DOHH2 (cell line): ENCODE data around the gene TMEM63C.

Experiments used
- H3F3A ChIP-seq: fragments of 200-600 bp; sonication (generic), shearing (Covaris generic); 2 replicates; pipeline ENCODE4 v1.6.0; 2016; ENCODE audit warnings: antibody characterized with exemption, mild to moderate bottlenecking; ENCODE audit not compliant: control insufficient read depth, insufficient read depth
- H3K27ac ChIP-seq: fragments of 200-600 bp; sonication (generic); 2 replicates; pipeline ENCODE4 v1.5.1; 2014; ENCODE audit warnings: low read depth, mild to moderate bottlenecking, low read length, moderate library complexity
- H3K27me3 ChIP-seq: fragments of 200-600 bp; sonication (generic); 2 replicates; pipeline ENCODE4 v1.6.1; 2014; ENCODE audit warnings: mild to moderate bottlenecking, low read length, mixed read lengths; ENCODE audit not compliant: control insufficient read depth
- H3K36me3 ChIP-seq: fragments of 200-600 bp; sonication (generic); 2 replicates; pipeline ENCODE4 v1.6.1; 2014; ENCODE audit warnings: mild to moderate bottlenecking, low read length, moderate library complexity, mixed read lengths; ENCODE audit not compliant: control insufficient read depth
- H3K4me1 ChIP-seq: fragments of 200-600 bp; sonication (generic); 2 replicates; pipeline ENCODE4 v1.6.1; 2014; ENCODE audit warnings: mild to moderate bottlenecking, low read length, mixed read lengths; ENCODE audit not compliant: control insufficient read depth
- H3K4me2 ChIP-seq: fragments of 200-600 bp; sonication (generic); 2 replicates; pipeline ENCODE4 v1.6.0; 2014; ENCODE audit warnings: mild to moderate bottlenecking, low read length, moderate library complexity
- H3K4me3 ChIP-seq: fragments of 200-600 bp; sonication (generic); 2 replicates; pipeline ENCODE4 v1.5.1; 2014; ENCODE audit warnings: mild to moderate bottlenecking, low read length, mixed read lengths
- H3K79me2 ChIP-seq: fragments of 200-600 bp; sonication (generic); 2 replicates; pipeline ENCODE4 v1.6.1; 2014; ENCODE audit warnings: mild to moderate bottlenecking, low read length, mixed read lengths; ENCODE audit not compliant: control insufficient read depth
- H3K9me2 ChIP-seq: fragments of 200-600 bp; sonication (generic); replicated peaks from 2 replicates; pipeline ENCODE4 v1.6.1; 2014; ENCODE audit warnings: mild to moderate bottlenecking, low read length, mixed read lengths; ENCODE audit not compliant: control insufficient read depth
- H3K9me3 ChIP-seq: fragments of 200-600 bp; sonication (generic); 2 replicates; pipeline ENCODE4 v1.6.1; 2014; ENCODE audit warnings: antibody characterized with exemption, low read length, mixed read lengths; ENCODE audit not compliant: control insufficient read depth, insufficient read depth
- H4K20me1 ChIP-seq: fragments of 200-600 bp; sonication (generic); 2 replicates; pipeline ENCODE4 v1.6.0; 2014; ENCODE audit warnings: low read depth, mild to moderate bottlenecking, antibody characterized with exemption, low read length, moderate library complexity; ENCODE audit not compliant: control insufficient read depth, insufficient read depth
- EZH2phosphoT487 ChIP-seq: fragments of 200-600 bp; sonication (generic); IDR thresholded peaks from 2 replicates; pipeline ENCODE4 v1.6.1; 2017; ENCODE audit warnings: borderline replicate concordance, mild to moderate bottlenecking, antibody characterized with exemption, low read length, moderate library complexity, mixed read lengths
- TF ChIP-seq, protein P1 (sequence below): fragments of 200-600 bp; sonication (generic); IDR thresholded peaks from one replicate; pipeline ENCODE4 v1.5.1; 2014; ENCODE audit warnings: antibody characterized with exemption, mild to moderate bottlenecking, low read depth, low read length; ENCODE audit not compliant: poor library complexity, severe bottlenecking

Gene TMEM63C

GRCh38 chr14:77214216-77214615 is 32.6 kb downstream of the TMEM63C start:
- no peaks in the 10 kb centered on the region for H3K9me2 ChIP-seq
- peaks cover 9% of the 10 kb centered on the region for H3K4me1 ChIP-seq
- no peak overlapping the region for H3K4me3 ChIP-seq
- peaks cover 11% of the 10 kb centered on the region; the same call in 1 of the 2 replicates for H3K27me3 ChIP-seq
- H3K36me3 ChIP-seq = no peaks in the 10 kb centered on the region
- H3K4me2 ChIP-seq = no peak overlapping the region
- H3K79me2 ChIP-seq = no peaks in the 10 kb centered on the region
- TF ChIP-seq, protein P1, sequence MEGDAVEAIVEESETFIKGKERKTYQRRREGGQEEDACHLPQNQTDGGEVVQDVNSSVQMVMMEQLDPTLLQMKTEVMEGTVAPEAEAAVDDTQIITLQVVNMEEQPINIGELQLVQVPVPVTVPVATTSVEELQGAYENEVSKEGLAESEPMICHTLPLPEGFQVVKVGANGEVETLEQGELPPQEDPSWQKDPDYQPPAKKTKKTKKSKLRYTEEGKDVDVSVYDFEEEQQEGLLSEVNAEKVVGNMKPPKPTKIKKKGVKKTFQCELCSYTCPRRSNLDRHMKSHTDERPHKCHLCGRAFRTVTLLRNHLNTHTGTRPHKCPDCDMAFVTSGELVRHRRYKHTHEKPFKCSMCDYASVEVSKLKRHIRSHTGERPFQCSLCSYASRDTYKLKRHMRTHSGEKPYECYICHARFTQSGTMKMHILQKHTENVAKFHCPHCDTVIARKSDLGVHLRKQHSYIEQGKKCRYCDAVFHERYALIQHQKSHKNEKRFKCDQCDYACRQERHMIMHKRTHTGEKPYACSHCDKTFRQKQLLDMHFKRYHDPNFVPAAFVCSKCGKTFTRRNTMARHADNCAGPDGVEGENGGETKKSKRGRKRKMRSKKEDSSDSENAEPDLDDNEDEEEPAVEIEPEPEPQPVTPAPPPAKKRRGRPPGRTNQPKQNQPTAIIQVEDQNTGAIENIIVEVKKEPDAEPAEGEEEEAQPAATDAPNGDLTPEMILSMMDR = no peak
- TF ChIP-seq EZH2phosphoT487 = no peak
- H3F3A ChIP-seq = no peaks in the 10 kb centered on the region
- no peaks in the 10 kb centered on the region for H3K9me3 ChIP-seq
- H3K27ac ChIP-seq = no peak overlapping the region
- no peaks in the 10 kb centered on the region for H4K20me1 ChIP-seq

DNA sequence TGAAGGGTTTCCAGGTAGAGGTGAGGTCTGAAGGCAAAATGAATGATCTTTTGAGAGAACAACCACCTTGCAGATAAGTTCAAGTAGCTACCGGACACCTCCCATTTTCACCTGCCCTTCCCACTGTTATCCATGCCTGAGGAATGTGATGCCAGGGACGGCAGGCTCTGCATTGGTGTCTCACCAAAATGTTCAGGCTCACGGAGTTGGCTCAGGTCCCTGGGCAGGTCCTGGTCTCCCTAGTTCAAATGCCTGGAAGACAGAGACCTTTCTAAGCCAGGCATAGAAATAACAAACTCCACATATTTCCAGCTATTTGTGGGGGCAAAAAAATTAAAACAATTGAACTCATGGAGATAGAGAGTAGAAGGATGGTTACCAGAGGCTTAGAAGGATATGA is 36.0 kb downstream of the TMEM63C start:
- H3K4me1 ChIP-seq = peaks cover 12% of the 10 kb centered on the region
- no peaks in the 10 kb centered on the region for H3K79me2 ChIP-seq
- no peak overlapping the region for H3K4me3 ChIP-seq
- no peaks in the 10 kb centered on the region for H3K9me3 ChIP-seq
- H3K9me2 ChIP-seq = no peaks in the 10 kb centered on the region
- H3F3A ChIP-seq = no peaks in the 10 kb centered on the region
- no peak overlapping the region for H3K4me2 ChIP-seq
- H3K36me3 ChIP-seq = no peaks in the 10 kb centered on the region
- TF ChIP-seq, protein P1 = no peak
- no peak for TF ChIP-seq EZH2phosphoT487
- H4K20me1 ChIP-seq = no peaks in the 10 kb centered on the region
- no peak overlapping the region for H3K27ac ChIP-seq
- H3K27me3 ChIP-seq = peaks cover 11% of the 10 kb centered on the region; the same call in 1 of the 2 replicates

DNA sequence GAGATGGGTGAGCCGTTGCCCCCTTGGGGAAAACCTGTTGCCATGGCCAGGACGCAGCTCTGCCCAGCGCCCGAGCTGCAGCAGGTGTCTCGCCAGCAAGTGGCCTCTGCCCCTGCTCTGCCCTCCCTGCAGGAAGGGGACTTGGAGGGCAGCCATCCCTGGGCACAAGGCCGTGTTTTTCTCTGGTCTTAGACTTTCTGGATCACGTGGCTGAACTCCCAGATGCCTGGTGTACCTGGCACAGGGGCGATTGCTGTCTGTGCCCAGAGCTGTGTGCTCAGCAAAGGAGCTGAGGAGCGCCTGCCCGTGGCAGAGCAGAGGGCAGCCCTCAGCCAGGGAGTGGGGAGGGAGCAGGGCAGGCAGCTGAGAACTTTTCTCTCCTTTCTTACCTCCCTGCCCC is 38.0 kb downstream of the TMEM63C start:
- TF ChIP-seq, protein P1 = no peak
- TF ChIP-seq EZH2phosphoT487 = no peak

More for the DNA sequence above, 38.0 kb downstream of the TMEM63C start:
- no peaks in the 10 kb centered on the region for H3F3A ChIP-seq
- H3K9me2 ChIP-seq = no peaks in the 10 kb centered on the region
- H3K4me2 ChIP-seq = no peak overlapping the region
- H3K79me2 ChIP-seq = no peaks in the 10 kb centered on the region
- no peak overlapping the region for H3K27ac ChIP-seq
- no peaks in the 10 kb centered on the region for H3K36me3 ChIP-seq
- H4K20me1 ChIP-seq = no peaks in the 10 kb centered on the region
- no peak overlapping the region for H3K4me3 ChIP-seq
- H3K27me3 ChIP-seq = peaks cover 11% of the 10 kb centered on the region; the same call in 1 of the 2 replicates
- no peaks in the 10 kb centered on the region for H3K9me3 ChIP-seq
- peaks cover 3% of the 10 kb centered on the region; the same call in 1 of the 2 replicates for H3K4me1 ChIP-seq
